ENCODE measurements around the gene GIMAP5. TPM values are rescaled to one million over a fixed set of nuclear protein-coding genes. Genes with fewer than 3 reads are reported as not detected.

GIMAP5 gene
- total RNA-seq, 1 donor = not detected

- H3K4me1 ChIP-seq (ENCODE audit: insufficient read depth, low read length) = no peaks in the 10 kb centered on the region
- no peak for TF ChIP-seq CTCF (IDR thresholded peaks at IDR 0.05; ENCODE audit: extremely low read depth, low read depth, low read length)
- H4K20me1 ChIP-seq (ENCODE audit: insufficient read depth, low read length) = no peaks in the 10 kb centered on the region
- H3K4me3 ChIP-seq (ENCODE audit: insufficient read depth, low read length) = no peak overlapping the region
- H3K27me3 ChIP-seq (ENCODE audit: insufficient read depth, low read length) = no peaks in the 10 kb centered on the region
- H3K9me3 ChIP-seq (ENCODE audit: low read depth, low read length) = peaks cover 1% of the 10 kb centered on the region
- H3K27ac ChIP-seq (ENCODE audit: low read depth, low read length) = no peak overlapping the region
- no peaks in the 10 kb centered on the region for H3K79me2 ChIP-seq (ENCODE audit: insufficient read depth, low read length)
- H3K36me3 ChIP-seq (ENCODE audit: insufficient read depth, low read length) = no peaks in the 10 kb centered on the region
- DNase-seq (ENCODE audit: insufficient read length, low spot score, missing footprints) = no peak
- H3K4me2 ChIP-seq (ENCODE audit: insufficient read depth, low read length) = no peak overlapping the region
- H2AFZ ChIP-seq (ENCODE audit: low read length) = no peak overlapping the region
Measured at GRCh38 chr7:150721970-150722373, 15.2 kb upstream of the GIMAP5 start.

- Histone ChIP-seq H3K4me3 (ENCODE audit: insufficient read depth, low read length) (no peak overlapping the region), H3K4me1 (ENCODE audit: insufficient read depth, low read length) (no peaks in the 10 kb centered on the region), H3K27me3 (ENCODE audit: insufficient read depth, low read length) (no peaks in the 10 kb centered on the region), H3K27ac (ENCODE audit: low read depth, low read length) (no peak overlapping the region), H2AFZ (ENCODE audit: low read length) (no peak overlapping the region), H3K9me3 (ENCODE audit: low read depth, low read length) (peaks cover 1% of the 10 kb centered on the region), H3K79me2 (ENCODE audit: insufficient read depth, low read length) (no peaks in the 10 kb centered on the region), H4K20me1 (ENCODE audit: insufficient read depth, low read length) (no peaks in the 10 kb centered on the region), H3K36me3 (ENCODE audit: insufficient read depth, low read length) (no peaks in the 10 kb centered on the region), H3K4me2 (ENCODE audit: insufficient read depth, low read length) (no peak overlapping the region)
- peak; percentile 35 for DNase-seq (ENCODE audit: insufficient read length, low spot score, missing footprints)
- TF ChIP-seq CTCF (IDR thresholded peaks at IDR 0.05; ENCODE audit: extremely low read depth, low read depth, low read length) = no peak
Measured at GRCh38 chr7:150722431-150722931, 14.7 kb upstream of the GIMAP5 start.

GRCh38 chr7:150723467-150723866 is 13.8 kb upstream of the GIMAP5 start:
- Histone ChIP-seq H3K4me1 (ENCODE audit: insufficient read depth, low read length) (no peaks in the 10 kb centered on the region), H3K79me2 (ENCODE audit: insufficient read depth, low read length) (no peaks in the 10 kb centered on the region), H3K27me3 (ENCODE audit: insufficient read depth, low read length) (no peaks in the 10 kb centered on the region), H3K27ac (ENCODE audit: low read depth, low read length) (no peak overlapping the region), H3K4me3 (ENCODE audit: insufficient read depth, low read length) (no peak overlapping the region), H2AFZ (ENCODE audit: low read length) (no peak overlapping the region), H3K9me3 (ENCODE audit: low read depth, low read length) (peaks cover 1% of the 10 kb centered on the region), H3K36me3 (ENCODE audit: insufficient read depth, low read length) (no peaks in the 10 kb centered on the region), H4K20me1 (ENCODE audit: insufficient read depth, low read length) (no peaks in the 10 kb centered on the region), H3K4me2 (ENCODE audit: insufficient read depth, low read length) (no peak overlapping the region)
- DNase-seq (ENCODE audit: insufficient read length, low spot score, missing footprints) = no peak
- no peak for TF ChIP-seq CTCF (IDR thresholded peaks at IDR 0.05; ENCODE audit: extremely low read depth, low read depth, low read length)

GRCh38 chr7:150727381-150727780 is 9.8 kb upstream of the GIMAP5 start:
- no peak for DNase-seq (ENCODE audit: insufficient read length, low spot score, missing footprints)
- no peaks in the 10 kb centered on the region for H3K36me3 ChIP-seq (ENCODE audit: insufficient read depth, low read length)
- no peak overlapping the region for H3K4me3 ChIP-seq (ENCODE audit: insufficient read depth, low read length)
- peaks cover 1% of the 10 kb centered on the region for H3K9me3 ChIP-seq (ENCODE audit: low read depth, low read length)
- no peak overlapping the region for H3K27ac ChIP-seq (ENCODE audit: low read depth, low read length)
- H3K79me2 ChIP-seq (ENCODE audit: insufficient read depth, low read length) = no peaks in the 10 kb centered on the region
- no peaks in the 10 kb centered on the region for H3K27me3 ChIP-seq (ENCODE audit: insufficient read depth, low read length)
- no peaks in the 10 kb centered on the region for H3K4me1 ChIP-seq (ENCODE audit: insufficient read depth, low read length)
- H3K4me2 ChIP-seq (ENCODE audit: insufficient read depth, low read length) = no peak overlapping the region
- H4K20me1 ChIP-seq (ENCODE audit: insufficient read depth, low read length) = no peaks in the 10 kb centered on the region
- TF ChIP-seq CTCF (IDR thresholded peaks at IDR 0.05; ENCODE audit: extremely low read depth, low read depth, low read length) = no peak
- H2AFZ ChIP-seq (ENCODE audit: low read length) = no peak overlapping the region

Measured in osteoblast (primary cell).